OCI-LY3 (cell line): ENCODE data around the gene RAB11B.

ENCODE experiments used
- CTCF ChIP-seq: fragments of 200-600, 300-600 bp; sonication (generic); IDR thresholded peaks from 2 replicates; pipeline ENCODE4 v1.5.1; 2014; ENCODE audit warnings: antibody characterized with exemption, low read length, low read depth
- EZH2phosphoT487 ChIP-seq: fragments of 200-600 bp; shearing (Covaris generic); IDR thresholded peaks from 2 replicates; pipeline ENCODE4 v1.6.1; 2018; ENCODE audit warnings: antibody characterized with exemption, mixed run types, low read depth

GRCh38 chr19:8452446-8453123 lies 62.4 kb downstream of the RAB11B start:
- TF ChIP-seq CTCF (no peak), EZH2phosphoT487 (no peak)
